ENCODE measurements around the gene MRPL42.
A peak's percentile ranks its signal among the peaks of the same experiment; 100 is the strongest.

Gene MRPL42

GRCh38 chr12:93500667-93501066 is 33.4 kb downstream of the MRPL42 start:
- DNase-seq = no peak

GRCh38 chr12:93502802-93503623 is 35.7 kb downstream of the MRPL42 start:
- peak; percentile 72 for DNase-seq

GRCh38 chr12:93507165-93507564 is 39.9 kb downstream of the MRPL42 start:
- DNase-seq = no peak

- DNase-seq = no peak
These were observed 42.2 kb downstream of the MRPL42 start for GRCh38 chr12:93509506-93509905.

- DNase-seq = no peak
These were observed 47.5 kb downstream of the MRPL42 start for GRCh38 chr12:93514853-93515252.

GRCh38 chr12:93518725-93519124 is 51.4 kb downstream of the MRPL42 start:
- no peak for DNase-seq

- DNase-seq = no peak
These were observed 52.5 kb downstream of the MRPL42 start for GRCh38 chr12:93519859-93520258.

GRCh38 chr12:93520454-93520853 is 53.1 kb downstream of the MRPL42 start:
- DNase-seq = no peak

- DNase-seq = no peak
These were observed 54.1 kb downstream of the MRPL42 start for GRCh38 chr12:93521225-93522080.

GRCh38 chr12:93524386-93525133 is 57.2 kb downstream of the MRPL42 start:
- no peak for DNase-seq

GRCh38 chr12:93526786-93527428 is 59.6 kb downstream of the MRPL42 start:
- no peak for DNase-seq

GRCh38 chr12:93530358-93530757 is 63.0 kb downstream of the MRPL42 start:
- DNase-seq = no peak

- no peak for DNase-seq
These were observed 66.0 kb downstream of the MRPL42 start for GRCh38 chr12:93533310-93533709.

- DNase-seq = no peak
These were observed 68.9 kb downstream of the MRPL42 start for GRCh38 chr12:93536111-93536765.

- no peak for DNase-seq
These were observed 69.6 kb downstream of the MRPL42 start for GRCh38 chr12:93536766-93537488.

- DNase-seq = no peak
These were observed 70.5 kb downstream of the MRPL42 start for GRCh38 chr12:93537769-93538168.

- no peak for DNase-seq
These were observed 72.5 kb downstream of the MRPL42 start for GRCh38 chr12:93539821-93540220.

GRCh38 chr12:93540466-93540865 is 73.2 kb downstream of the MRPL42 start:
- no peak for DNase-seq

- DNase-seq = no peak
These were observed 74.4 kb downstream of the MRPL42 start for GRCh38 chr12:93541578-93542225.

GRCh38 chr12:93547778-93548177 is 80.5 kb downstream of the MRPL42 start:
- DNase-seq = no peak

- DNase-seq = no peak
These were observed 81.9 kb downstream of the MRPL42 start for GRCh38 chr12:93549174-93549573.
